HPDE6-E6E7 (cell line): ENCODE results near the gene TAS1R3.
"Not testable (repeated sequence)": the region's sequence is repeated elsewhere in the genome, so short reads cannot be mapped to it uniquely, and the experiment has no call there.

ENCODE experiments used
- DNase-seq: peaks from one replicate; pipeline ENCODE4 v3.0.0; 2011; ENCODE audit warnings: missing footprints; ENCODE audit errors: extremely low spot score

The TAS1R3 gene

DNA sequence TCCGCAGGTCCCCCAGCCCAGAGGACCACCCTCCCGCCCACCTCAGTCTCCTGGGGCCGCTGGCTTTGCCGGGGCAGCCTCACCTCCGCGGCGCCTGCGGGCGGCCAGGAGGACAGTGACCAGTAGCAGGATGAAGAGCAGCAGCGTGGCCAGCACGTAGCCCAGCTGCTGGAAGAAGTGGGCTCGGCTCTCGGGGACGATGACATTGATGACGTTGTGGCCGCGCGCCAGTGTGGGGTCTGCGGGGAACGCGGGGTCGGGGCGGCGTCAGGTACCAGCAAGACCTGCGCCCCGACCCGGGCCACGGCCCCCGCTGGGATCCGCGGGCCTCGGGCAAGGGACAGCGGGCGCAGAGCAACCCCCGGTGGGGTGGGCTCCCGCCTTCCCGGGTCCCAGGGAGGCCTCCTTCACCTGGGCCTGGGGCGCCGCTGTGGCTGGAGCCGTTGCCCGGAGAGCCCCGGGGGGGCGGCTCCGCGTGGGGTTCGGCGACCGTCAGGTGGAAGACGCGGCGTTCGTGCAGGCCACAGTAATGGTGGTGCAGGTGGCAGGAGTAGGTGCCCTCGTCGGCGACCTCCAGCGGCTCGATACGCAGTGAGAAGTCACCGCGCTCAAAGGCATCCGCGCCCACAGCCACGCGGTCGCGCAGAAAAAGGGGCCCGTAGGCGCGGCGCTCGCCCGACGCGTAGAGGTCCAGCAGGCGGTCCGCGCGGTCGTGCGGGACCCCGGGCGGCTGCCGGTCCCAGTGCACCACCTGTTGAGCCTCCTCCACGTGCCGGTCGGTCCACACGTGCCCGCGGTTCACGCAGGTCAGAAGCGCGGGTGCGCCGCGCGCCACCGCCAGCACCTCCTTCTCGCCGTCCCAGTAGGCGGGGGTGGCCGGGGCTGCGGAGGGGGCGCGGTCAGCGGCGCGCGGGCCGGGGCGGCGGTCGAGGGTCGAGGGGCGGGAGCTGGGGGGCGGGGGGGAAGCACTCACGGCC, 23.5 kb downstream of the TAS1R3 start:
- no peak for DNase-seq

DNA sequence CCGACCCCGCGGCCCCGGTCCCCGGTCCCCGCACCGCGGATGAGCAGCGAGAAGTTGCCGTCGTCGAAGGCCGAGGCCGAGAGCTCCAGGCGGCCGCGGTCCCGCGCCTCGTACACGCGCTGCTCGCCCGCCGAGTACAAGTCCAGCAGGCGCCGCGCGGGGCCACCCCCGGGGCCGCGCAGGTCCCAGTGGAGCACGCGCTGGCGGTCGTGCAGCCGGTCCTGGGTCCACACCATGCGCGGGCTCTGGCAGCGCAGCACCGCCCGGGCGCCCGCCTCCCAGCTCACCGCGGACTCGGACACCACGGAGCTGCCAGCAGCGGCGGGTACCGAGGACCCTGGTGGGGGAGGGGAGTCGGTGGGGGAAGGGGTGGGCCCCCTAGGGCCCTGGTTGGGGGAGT, 24.3 kb downstream of the TAS1R3 start:
- no peak for DNase-seq

DNA sequence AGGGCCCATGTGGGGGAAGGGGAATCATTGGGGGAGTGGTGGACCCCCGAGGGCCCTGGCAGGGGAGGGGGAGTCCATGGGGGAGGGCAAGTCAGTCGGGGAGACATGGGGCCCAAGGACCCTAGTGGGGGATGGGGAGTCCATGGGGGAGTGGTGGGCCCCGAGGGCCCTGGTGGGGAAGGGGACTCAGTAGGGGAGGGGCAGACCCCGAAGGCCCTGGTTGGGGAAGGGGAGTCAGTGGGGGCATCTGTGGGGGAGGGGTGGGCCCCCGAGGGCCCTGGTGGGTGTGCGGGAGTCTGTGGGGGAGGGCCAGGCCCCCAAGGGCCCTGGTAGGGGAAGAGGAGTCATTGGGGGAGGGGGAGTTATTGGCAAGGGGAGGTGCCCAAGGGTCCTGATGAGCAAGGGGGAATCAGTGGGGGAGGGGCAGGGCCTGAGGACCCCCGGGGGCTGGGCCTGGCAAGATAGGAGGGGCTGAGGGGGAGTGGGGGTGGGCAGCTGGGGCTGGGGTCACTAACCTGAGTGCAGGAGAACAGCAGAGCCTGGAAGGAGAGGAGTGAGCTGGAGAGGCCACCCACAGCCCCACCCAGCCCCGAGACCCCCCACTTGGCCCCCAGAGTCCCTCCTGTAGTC, 25.2 kb downstream of the TAS1R3 start:
- no peak for DNase-seq

DNA sequence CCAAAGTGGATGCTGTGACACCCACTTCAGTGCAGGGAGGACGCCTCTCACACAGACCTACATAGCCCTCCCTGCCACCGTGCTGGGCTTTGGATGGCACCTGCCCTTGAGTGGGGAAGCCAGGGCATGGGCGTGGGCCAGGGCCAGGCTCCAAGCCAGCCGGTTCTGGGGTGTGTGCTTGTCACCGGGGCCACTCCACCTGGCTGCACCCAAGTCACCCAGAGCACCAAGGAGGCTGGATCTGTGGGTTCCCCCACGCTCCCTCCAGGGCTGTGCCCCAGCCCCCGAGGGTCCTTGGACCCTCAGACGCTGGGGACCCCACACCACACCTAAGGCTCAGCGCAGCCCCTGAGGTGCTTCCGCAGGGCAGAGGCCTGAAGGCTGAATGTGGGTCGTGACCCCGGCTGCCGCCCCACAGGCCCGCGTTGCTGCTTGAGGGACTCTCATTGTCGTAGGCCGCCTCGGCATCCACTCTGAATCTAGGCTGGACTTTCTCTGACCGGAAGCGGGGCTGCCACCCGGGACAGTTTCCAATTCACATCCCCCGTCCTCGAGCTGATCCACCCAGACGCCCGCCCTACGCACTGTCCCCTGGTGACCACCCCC, 25.8 kb downstream of the TAS1R3 start:
- DNase-seq: no peak

DNA sequence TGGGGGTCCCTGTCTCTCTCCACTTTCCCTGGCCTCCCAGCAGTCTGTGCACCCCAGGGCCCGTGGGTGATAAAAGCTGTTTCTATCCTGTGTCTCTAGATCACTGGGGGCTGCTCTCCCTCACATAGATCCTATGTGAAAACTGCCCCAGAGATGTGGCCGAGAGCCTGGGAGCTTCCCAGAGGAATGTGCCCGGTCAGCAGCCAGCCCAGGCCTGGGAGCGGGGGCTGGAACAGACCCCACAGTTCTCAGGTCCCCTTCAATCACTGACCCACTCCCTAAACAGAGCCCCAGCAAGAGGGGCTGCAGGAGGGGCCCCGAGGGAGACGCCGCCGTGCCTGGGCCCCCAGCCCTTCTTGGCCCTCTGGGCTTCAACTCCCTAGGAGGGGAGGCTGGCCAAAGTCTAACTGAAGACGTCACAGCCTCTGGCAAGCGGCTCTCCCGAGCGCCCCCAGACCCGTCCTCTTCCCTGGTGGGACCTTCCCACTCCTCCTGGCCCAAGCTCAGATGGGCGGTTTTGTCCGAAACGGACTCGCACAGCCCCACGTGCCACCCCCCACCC, 26.9 kb downstream of the TAS1R3 start:
- DNase-seq: no peak

DNA sequence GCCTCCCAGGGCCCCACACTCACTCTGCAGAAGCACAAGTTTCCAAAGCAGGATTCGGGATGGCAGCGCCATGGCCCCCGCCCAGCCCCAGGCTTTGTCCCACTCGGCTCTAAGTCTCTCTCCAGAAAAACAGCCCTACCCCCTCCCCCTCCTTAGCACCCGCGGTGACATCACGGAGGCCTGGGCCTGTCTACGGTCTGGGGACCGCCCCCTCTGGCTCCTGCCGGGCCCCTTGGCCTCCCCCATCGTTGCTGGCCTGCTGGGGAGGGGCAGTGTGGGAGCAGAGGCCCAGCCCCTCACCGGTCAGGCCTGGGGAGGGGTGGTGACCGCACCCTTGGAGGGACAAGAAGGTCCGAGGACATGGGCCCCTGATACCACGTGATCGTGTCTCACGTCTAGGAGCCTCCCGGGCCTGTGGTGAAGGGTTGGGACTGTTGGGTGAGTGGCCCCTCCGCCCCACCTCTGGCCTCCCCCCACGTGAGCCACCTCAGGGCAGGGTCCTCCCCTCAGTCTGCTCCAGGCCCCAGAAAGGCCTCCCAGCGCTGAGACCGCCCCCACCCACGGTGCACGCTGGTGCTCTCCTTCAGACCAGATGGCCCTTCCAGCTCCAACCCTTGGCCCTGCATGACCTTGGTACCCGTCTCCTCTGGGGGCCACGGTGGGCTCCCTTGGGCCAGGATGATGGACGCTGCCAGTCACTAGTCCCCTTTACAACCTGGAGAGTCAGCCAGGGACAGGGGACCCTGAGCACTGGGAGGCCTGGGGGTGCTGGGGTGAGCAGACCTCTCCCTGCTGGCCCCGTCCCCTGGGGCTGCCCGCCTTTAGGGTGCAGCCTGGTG, 27.6 kb downstream of the TAS1R3 start, which contains the start of gene MXRA8:
Gene MXRA8 (minus strand): TSS at position 123 of the 839 bp plus-strand sequence. CDS start 51 bp downstream, at position 72.
- no peak for DNase-seq

DNA sequence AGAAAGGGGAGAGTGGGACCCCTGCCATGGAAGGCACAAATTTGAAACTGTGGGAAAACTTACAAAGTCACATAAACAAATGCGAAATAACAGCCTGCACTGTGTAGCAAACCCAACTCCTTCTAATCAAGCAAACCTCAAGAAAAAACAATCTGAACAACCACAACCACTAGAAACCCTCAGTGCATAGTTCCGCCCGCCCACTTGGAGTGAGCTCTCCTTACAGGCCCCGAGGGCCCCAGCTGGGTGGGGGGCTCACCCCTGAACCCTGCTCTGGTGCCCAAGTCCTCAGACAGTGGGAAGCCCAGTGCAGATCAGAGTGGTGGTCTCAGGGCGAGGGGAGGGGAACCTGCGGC, 28.2 kb downstream of the TAS1R3 start:
- DNase-seq: no peak

DNA sequence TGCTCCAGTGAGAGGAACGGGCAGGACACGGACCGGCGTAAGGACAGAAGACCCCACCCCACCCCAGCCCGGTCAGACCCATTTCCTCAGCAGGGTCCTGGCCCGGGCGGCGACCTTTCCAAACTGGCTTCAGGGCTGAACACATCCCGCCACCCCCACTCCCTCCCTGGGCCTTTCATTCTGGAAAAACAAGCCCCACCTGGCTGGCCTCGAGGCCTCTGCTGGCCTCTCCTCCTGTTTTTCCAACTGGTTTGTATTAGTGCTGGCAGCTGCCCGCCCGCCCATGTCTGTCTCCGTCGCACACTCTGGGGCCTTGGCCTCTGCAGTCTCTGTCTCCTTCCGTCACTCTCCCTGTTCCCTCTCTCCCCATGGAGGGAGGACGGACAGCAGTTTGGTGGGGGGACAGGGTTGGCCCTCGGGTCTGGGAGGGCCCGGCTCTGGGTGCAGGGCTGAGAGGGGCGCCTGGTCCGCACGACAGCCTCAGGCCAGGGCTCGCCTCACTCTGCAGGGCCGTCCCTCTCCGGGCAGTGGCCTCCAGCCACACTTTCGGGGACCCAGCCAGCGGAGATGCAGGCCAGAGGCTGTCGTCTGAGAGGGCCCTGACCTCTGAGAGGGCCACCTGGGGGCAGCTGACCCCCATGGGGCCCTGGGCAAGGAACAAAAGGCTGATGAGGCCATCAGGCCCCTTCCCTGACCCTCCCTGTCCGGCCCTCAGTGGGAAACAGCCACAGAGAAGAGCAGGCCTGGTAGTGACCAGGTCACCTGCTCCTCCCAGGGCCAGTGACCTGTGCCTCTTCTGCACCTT, 28.8 kb downstream of the TAS1R3 start:
- DNase-seq: no peak

DNA sequence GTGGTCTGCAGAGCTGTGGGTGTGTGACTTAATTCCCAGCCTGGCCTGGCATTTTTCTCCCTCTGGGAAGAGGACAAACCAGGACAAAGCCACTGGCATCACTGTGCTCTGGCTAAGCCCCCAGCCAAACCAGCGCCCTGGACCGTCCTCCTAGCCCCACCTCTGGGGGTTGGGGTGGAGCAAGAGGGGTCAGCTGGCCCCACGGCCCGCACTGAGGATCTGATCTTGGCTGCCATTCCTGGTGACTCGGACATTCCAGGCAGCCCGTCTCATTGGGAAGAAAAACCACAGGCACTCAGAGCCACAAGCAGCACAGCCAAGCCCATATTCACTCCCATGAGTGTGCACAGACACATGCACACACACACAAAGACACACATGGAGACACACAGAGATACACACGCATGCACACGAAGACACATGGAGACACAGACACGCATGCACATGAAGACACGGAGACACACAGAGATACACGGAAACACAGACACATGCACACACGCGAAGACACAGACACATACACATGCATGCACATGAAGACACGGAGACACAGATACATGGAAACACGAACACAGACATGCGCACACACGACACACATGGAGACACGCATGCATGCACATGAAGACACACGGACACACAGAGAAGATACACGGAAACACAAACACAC, 29.6 kb downstream of the TAS1R3 start:
- no peak for DNase-seq

DNA sequence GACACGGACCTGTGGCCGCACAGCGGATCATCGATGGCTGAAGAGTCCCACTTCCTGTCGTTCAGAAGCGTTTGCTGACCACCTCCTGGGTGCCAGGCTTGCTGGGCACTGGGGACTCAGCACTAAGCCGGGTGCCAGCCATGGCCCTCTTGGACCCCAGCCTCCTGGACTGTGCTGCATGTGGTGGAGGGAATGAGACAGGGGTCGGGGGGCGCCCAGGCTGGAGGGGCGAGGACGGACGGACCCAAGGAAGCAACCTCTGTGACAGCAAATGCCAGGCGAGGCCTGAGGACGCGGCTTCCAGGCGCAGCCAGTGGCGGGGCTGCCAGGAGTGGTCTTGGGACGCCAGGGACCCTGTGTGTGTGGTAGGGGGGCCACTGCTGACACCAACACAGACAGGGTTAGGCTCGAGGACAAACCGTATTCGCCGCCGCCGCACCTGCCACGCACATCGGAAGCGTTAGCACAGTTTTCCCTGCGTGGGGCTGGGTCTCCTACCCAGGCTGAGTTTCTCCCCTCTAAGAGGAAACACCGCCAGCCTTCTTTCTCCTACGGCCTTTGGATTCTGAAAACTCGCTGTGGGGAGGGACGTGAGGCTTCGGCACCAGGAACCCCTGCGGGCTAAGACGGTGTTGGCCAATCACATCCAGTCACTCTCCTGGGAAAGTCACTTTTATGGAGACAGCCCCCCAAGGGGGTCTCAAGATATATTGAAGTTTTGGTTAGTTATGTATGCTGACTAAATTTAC, 30.3 kb downstream of the TAS1R3 start:
- DNase-seq: no peak

DNA sequence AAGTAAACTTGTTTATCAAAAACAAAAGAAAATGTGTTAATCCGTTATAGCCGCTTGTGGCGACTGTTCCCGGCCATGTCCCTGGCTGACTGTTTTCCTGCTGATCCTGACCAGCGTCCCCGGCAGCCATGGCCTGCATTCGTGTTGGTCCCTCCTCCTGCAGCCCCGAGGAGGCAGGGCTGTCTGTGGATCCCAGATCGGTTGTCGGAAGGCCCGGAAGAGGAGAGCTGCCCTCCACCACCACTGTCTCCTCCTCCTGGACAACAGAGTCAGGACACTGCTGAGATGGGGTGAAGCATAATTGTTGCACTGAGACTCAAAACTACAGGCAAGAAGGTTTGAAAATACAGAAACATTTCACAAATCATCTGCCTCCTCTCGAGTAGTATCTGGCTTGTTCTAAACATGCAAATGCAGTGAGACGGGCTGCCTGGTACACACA, 30.9 kb downstream of the TAS1R3 start:
- no peak for DNase-seq

DNA sequence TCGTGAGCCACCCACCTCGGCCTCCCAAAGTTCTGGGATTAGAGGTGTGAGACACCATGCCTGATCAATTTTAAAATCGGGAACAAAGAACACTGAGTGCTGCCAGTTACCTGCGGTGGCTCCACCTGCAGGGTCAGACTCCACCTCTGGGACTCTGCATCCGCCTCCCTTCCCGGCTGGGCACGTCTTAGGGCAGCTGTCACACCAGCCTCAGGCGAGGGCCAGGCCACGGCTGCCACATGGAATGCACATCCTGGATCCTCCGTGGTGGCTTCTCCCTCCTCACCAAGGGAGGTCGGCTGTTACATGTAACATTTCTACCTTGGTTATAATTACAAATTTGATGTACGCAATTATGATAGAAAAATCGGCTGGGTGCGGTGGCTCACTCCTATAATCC, 33.2 kb downstream of the TAS1R3 start:
- DNase-seq: no peak

DNA sequence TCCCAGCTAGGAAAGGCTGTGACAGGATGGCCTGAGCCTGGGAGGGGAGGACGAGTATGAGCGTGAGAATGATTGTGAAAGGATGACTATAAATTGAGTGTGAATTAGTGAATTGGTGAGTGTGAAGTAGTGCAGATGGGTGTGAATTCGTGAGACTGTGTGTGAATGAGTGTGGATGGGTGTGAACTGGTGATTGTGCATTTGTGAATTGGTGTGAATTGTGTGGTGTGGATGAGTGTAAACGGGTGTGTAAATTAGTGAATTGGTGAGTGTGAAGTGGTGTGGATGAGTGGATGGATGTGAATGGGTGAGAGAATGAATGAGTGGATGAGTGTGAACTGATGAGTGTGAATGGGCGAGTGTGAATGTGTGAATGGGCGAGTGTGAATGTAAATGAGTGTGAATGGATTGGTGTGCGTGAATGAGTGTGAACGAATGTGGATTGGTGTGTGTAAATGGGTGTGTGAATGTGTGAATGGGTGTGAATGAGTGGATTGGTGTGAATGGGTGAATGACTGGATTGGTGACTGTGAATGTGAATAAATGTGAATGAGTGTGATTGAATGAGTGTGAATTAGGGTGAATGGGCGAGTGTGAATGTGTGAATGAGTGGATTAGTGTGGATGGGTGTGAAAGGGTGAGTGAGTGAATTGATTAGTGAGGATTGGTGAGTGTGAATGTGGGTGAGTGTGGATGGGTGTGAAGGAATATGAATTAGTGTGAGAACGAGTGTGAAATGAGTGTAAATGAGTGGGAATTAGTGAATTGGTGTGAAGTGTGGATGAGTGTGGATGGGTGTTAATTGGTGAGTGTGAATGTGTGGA, 35.0 kb downstream of the TAS1R3 start:
- DNase-seq: no peak

DNA sequence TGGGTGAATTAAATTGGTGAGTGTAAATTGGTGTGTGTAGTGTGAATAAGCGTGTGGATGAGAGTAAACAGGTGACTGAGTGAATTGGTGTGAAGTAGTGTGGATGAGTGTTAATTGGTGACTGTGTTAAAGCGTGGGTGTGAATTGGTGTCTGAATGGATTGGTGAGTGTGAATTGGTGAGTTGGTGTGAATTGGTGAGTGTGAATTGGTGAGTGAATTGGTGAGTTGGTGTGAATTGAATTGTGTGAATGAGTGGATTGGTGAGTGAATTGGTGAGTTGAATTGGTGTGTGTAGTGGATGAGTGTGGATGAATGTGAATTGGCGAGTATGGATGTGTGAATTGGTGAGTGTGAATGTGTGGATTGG, 35.6 kb downstream of the TAS1R3 start:
- no peak for DNase-seq

DNA sequence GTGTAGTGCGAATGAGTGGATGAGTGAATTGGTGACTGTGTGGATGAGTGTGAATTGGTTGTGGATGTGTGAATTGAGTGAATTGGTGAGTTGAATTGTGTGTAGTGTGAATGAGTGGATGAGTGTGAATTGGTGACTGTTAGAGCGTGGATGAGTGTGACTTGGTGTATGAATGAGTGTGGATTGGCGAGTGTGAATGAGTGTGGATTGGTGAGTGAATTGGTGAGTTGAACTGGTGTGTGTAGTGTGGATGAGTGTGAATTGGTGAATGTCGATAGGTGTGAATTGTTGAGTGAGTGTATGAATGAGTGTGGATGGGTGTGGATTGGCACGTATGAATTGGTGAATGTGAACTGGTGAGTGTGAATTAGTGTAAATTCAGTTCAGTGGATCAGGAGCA, 36.2 kb downstream of the TAS1R3 start:
- no peak for DNase-seq

DNA sequence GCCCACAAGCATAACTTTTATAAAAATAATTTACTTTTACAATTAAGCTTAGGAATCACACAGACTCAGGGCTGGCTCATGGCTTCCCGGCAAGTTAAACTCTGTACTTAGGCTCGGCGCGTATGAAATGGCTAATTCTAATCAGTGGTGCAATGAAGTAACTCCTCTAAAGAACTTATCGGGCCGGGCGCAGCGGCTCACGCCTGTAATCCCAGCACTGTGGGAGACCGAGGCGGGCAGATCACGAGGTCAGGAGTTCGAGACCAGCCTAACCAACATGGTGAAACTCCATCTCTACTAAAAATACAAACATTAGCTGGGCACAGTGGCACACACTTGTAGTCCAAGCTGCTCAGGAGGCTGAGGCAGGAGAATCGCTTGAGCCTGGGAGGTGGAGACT, 39.0 kb downstream of the TAS1R3 start:
- not testable (repeated sequence) for DNase-seq

DNA sequence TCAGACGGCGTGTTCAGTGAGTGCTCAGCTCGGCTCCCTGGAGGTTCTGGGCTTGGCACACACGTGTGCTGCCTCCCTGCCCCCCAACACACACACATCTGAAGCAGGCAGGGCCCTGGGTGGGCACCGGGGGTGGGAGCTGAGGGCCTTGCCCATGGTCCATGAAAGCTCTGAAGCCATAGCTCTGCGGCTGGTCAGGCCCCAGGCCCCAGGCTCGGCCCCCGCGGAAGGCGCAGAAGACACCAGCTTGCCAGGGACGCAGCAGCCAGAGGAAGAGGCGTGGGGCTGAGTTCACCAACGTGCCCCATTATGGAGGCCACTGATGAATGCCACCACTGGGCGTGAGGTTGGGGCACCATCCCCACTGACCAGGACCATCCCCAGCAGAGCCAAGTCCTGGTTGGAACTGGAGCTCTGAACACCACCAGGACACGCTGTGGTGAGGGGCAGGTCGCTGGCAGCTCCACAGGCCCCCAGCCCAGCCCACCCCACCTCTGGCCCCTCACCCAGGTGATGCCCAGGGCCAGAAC, 39.8 kb downstream of the TAS1R3 start:
- DNase-seq: no peak

DNA sequence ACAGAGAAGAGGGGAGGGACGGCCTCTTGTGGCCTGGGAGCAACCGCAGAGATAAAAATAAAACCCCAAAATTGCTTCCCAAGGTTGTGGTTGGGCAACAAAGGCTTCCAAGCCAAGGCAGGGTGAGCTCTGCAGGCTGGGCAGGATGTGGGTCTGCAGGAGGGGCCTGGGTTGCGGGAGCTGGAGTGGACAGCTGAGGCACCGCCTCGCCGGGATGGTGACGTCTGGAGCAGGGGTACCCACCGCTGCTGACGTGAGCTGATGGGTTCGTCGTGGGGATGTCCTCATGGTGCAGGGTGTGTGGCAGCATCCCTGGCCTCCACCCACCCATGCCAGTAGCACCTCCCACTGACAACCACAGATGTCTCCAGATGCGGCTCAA, 40.3 kb downstream of the TAS1R3 start:
- no peak for DNase-seq
